ENCODE measurements around the gene ZCCHC9. TPM values are rescaled to one million over a fixed set of nuclear protein-coding genes. Genes with fewer than 3 reads are reported as not detected.

Gene ZCCHC9
- total RNA-seq, 1 donor from 2014 or later = 16.2 TPM

DNA sequence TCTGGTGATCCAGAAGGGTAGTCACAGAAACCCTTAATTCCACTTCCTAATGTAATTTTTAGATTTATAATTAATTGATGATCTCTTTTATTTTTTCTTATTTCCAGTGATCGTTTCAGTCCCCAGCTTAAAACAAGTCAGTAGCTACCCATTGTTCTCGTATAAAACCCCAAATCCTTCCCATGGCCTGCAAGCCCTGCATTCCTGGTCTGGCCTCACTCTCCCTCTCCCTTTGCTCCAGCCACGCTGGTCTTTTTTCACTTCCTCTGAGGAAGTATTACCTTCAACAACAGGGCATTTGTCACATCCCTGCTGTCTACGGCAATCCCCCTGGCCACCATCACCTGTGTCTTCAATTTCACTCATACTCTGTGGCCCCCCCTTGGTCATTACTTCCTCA is 47.8 kb downstream of the ZCCHC9 start:
- Histone ChIP-seq H3K4me1 (ENCODE audit: control insufficient read depth in 3 of 3, insufficient read depth in 3 of 3, low read length in 3 of 3) (no peaks in the 10 kb centered on the region), H3K9ac (ENCODE audit: low read depth in 1 of 3, low read length in 3 of 3) (no peak overlapping the region), H3K27me3 (ENCODE audit: control insufficient read depth in 3 of 3, insufficient read depth in 3 of 3, low read length in 3 of 3) (no peaks in the 10 kb centered on the region), H3K36me3 (ENCODE audit: control insufficient read depth in 3 of 3, insufficient read depth in 3 of 3, low read length in 3 of 3) (no peaks in the 10 kb centered on the region), H3K27ac (ENCODE audit: low read depth, low read length) (no peak overlapping the region), H3K9me3 (ENCODE audit: control insufficient read depth in 3 of 3, low read length in 3 of 3) (no peaks in the 10 kb centered on the region), H3K4me3 (ENCODE audit: low read length in 3 of 3) (no peak overlapping the region)

DNA sequence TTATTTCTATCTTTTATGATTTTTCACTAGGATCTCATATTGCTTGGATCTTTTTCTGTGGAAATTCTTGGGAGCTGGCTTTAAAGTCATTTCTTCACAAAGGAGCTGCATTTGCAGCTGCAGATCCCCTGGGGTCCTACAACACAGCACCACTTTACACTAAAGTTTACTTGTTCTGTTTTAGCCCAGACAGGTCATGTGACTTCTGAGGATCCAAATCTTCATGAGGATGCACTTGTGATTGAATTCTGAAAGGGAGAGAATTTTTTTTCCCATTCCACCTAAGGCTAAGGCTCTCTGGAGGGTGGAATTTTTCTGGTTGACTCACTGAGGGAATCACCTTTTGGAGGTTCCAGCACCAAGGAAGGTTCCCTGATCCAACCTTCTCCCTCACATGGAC is 49.1 kb downstream of the ZCCHC9 start:
- Histone ChIP-seq H3K27me3 (ENCODE audit: control insufficient read depth in 3 of 3, insufficient read depth in 3 of 3, low read length in 3 of 3) (no peaks in the 10 kb centered on the region), H3K4me3 (ENCODE audit: low read length in 3 of 3) (no peak overlapping the region), H3K27ac (ENCODE audit: low read depth, low read length) (no peak overlapping the region)

DNA sequence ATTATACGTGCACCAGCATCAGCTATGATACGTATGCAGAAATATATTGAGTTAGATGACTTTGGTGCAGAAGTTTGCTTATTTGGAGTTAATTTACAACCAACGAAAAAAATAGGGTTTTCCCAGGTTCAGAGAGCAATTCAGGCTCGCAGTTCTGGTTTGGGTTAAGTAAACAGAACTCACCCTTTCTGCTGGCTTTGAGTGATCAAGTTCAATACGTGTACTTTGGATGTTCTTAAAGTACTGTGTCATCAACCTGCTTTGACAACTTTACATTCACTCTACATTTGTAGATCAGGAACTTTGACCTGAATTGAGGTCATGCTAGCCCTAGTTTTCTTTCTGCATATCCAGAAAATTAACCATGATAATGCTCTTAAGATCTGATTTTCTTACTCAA is 51.8 kb downstream of the ZCCHC9 start:
- H3K4me3 ChIP-seq (ENCODE audit: low read length in 3 of 3) = no peak overlapping the region
- H3K27ac ChIP-seq (ENCODE audit: low read depth, low read length) = no peak overlapping the region
- no peaks in the 10 kb centered on the region for H3K27me3 ChIP-seq (ENCODE audit: control insufficient read depth in 3 of 3, insufficient read depth in 3 of 3, low read length in 3 of 3)
- H3K36me3 ChIP-seq (ENCODE audit: control insufficient read depth in 3 of 3, insufficient read depth in 3 of 3, low read length in 3 of 3) = no peaks in the 10 kb centered on the region
- no peak overlapping the region for H3K9ac ChIP-seq (ENCODE audit: low read depth in 1 of 3, low read length in 3 of 3)
- no peaks in the 10 kb centered on the region for H3K9me3 ChIP-seq (ENCODE audit: control insufficient read depth in 3 of 3, low read length in 3 of 3)
- no peaks in the 10 kb centered on the region for H3K4me1 ChIP-seq (ENCODE audit: control insufficient read depth in 3 of 3, insufficient read depth in 3 of 3, low read length in 3 of 3)

More for the DNA sequence above, 49.1 kb downstream of the ZCCHC9 start:
- H3K9me3 ChIP-seq (ENCODE audit: control insufficient read depth in 3 of 3, low read length in 3 of 3) = no peaks in the 10 kb centered on the region
- no peak overlapping the region for H3K9ac ChIP-seq (ENCODE audit: low read depth in 1 of 3, low read length in 3 of 3)
- H3K4me1 ChIP-seq (ENCODE audit: control insufficient read depth in 3 of 3, insufficient read depth in 3 of 3, low read length in 3 of 3) = no peaks in the 10 kb centered on the region
- H3K36me3 ChIP-seq (ENCODE audit: control insufficient read depth in 3 of 3, insufficient read depth in 3 of 3, low read length in 3 of 3) = no peaks in the 10 kb centered on the region

DNA sequence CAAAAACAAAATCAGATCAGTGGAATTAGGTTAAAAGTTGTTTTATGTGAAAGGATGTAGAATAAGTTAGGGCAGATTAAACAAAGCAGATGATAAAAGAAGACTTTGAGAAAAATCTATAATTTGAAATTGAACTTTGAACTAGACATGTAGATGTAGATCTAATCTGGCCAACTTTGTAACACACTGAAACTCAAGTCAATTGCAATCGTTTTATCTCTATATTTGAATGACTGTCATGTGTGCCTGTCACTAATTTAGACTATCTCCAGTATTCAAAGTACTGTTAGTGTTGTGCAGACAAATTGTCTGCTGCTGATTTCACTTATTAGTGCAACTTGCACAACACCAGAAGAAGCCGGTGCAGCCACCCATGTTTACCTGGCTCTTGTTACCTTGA is 52.7 kb downstream of the ZCCHC9 start:
- Histone ChIP-seq H3K4me1 (ENCODE audit: control insufficient read depth in 3 of 3, insufficient read depth in 3 of 3, low read length in 3 of 3) (no peaks in the 10 kb centered on the region), H3K27me3 (ENCODE audit: control insufficient read depth in 3 of 3, insufficient read depth in 3 of 3, low read length in 3 of 3) (no peaks in the 10 kb centered on the region), H3K27ac (ENCODE audit: low read depth, low read length) (no peak overlapping the region)

DNA sequence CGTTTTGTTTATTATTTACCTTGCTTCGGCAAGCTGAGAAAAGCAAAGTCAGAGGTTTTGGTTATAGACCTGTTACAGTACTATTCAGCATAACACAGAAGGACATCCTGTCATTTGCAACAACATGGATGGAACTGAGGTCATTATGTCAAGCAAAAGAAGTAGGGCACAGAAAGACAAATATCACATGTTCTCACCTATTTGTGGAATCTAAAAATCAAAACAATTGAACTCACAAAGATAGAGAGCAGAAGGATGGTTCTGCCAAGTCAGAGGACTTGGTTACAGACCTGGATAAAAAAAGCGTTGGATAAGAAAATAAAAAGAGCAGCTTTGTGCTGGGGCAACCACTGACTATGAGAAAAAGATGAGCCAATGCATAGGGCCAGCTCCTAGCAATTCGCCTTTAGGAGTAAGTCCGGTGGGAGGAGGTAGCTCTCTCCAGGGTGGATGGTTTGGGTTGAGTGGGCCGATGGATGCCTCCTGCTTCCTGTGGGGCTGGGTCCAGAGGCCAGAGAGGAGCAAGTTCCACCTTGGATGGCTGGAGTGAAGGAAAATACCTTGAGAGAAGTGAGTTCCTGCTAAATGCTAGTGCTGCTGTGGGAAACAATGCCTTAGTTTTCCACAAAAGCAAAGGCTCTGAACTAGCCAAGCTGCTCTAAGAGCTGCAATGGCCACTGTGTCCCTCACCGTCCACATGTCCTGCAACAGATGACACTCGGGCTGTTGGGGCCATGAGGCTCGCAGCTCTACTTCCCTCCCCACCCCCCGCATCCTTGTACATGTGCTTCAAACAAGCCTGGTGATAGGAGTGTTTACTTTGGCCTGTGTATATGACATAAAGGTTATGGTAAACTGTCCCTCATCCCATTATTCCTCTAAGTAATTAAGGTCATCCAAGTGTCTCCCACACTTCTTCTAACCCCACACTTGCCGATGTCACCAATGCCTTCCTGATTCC is 54.2 kb downstream of the ZCCHC9 start:
- peaks cover 0 to 2% (median 0%) of the 10 kb centered on the region in 3 donors for H3K27me3 ChIP-seq (ENCODE audit: control insufficient read depth in 3 of 3, insufficient read depth in 3 of 3, low read length in 3 of 3)
- H3K36me3 ChIP-seq (ENCODE audit: control insufficient read depth in 3 of 3, insufficient read depth in 3 of 3, low read length in 3 of 3) = no peaks in the 10 kb centered on the region
- no peaks in the 10 kb centered on the region for H3K4me1 ChIP-seq (ENCODE audit: control insufficient read depth in 3 of 3, insufficient read depth in 3 of 3, low read length in 3 of 3)
- H3K9me3 ChIP-seq (ENCODE audit: control insufficient read depth in 3 of 3, low read length in 3 of 3) = no peaks in the 10 kb centered on the region
- no peak overlapping the region for H3K27ac ChIP-seq (ENCODE audit: low read depth, low read length)
- no peak overlapping the region for H3K4me3 ChIP-seq (ENCODE audit: low read length in 3 of 3)
- H3K9ac ChIP-seq (ENCODE audit: low read depth in 1 of 3, low read length in 3 of 3) = no peak overlapping the region

More for the DNA sequence above, 52.7 kb downstream of the ZCCHC9 start:
- Histone ChIP-seq H3K4me3 (ENCODE audit: low read length in 3 of 3) (no peak overlapping the region), H3K9ac (ENCODE audit: low read depth in 1 of 3, low read length in 3 of 3) (no peak overlapping the region), H3K36me3 (ENCODE audit: control insufficient read depth in 3 of 3, insufficient read depth in 3 of 3, low read length in 3 of 3) (no peaks in the 10 kb centered on the region), H3K9me3 (ENCODE audit: control insufficient read depth in 3 of 3, low read length in 3 of 3) (no peaks in the 10 kb centered on the region)

DNA sequence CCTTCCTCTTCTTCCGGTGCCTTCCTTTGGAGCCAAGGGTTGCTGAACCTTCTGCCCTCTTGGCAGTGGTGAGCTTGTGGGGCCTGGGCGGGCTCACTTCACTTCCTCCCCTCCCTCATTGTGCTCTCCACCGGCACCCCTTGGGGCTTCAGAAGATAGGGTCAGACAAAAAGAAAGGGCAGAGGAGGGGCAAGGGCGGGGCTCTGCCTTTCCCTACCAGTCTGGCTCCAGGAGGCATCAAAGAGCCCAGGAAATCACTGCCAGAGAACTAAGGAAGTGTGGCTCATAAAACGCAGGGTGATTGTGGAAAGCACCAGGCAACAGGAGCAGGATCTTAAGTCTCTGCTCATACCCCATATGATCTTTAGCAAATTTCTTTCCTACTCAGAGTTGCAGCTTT is 57.7 kb downstream of the ZCCHC9 start:
- no peaks in the 10 kb centered on the region for H3K36me3 ChIP-seq (ENCODE audit: control insufficient read depth in 3 of 3, insufficient read depth in 3 of 3, low read length in 3 of 3)
- H3K9ac ChIP-seq (ENCODE audit: low read depth in 1 of 3, low read length in 3 of 3) = no peak overlapping the region
- H3K4me3 ChIP-seq (ENCODE audit: low read length in 3 of 3) = no peak overlapping the region
- H3K9me3 ChIP-seq (ENCODE audit: control insufficient read depth in 3 of 3, low read length in 3 of 3) = no peaks in the 10 kb centered on the region
- peaks cover 0 to 2% (median 0%) of the 10 kb centered on the region in 3 donors for H3K27me3 ChIP-seq (ENCODE audit: control insufficient read depth in 3 of 3, insufficient read depth in 3 of 3, low read length in 3 of 3)
- H3K27ac ChIP-seq (ENCODE audit: low read depth, low read length) = no peak overlapping the region
- no peaks in the 10 kb centered on the region for H3K4me1 ChIP-seq (ENCODE audit: control insufficient read depth in 3 of 3, insufficient read depth in 3 of 3, low read length in 3 of 3)

DNA sequence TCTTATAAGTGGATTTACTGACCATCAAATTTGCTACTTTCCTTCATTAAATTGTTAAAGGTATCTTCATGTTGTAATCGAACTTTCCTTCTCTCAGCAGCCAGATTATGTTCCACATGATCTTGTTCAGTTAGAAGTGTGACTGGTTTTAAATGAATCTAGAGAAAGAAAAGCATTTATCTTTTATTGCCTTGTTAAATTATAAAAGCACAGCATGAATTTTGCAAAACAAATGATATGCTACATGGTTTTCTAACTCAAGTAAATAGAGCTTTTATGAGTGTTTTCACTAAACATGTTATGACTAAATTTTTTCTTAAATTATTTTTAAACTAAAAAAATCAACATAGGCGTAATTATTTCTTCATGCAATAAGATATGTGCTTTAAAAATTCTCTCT is 58.5 kb downstream of the ZCCHC9 start:
- Histone ChIP-seq H3K4me3 (ENCODE audit: low read length in 3 of 3) (no peak overlapping the region), H3K36me3 (ENCODE audit: control insufficient read depth in 3 of 3, insufficient read depth in 3 of 3, low read length in 3 of 3) (no peaks in the 10 kb centered on the region), H3K9me3 (ENCODE audit: control insufficient read depth in 3 of 3, low read length in 3 of 3) (no peaks in the 10 kb centered on the region), H3K9ac (ENCODE audit: low read depth in 1 of 3, low read length in 3 of 3) (no peak overlapping the region), H3K27me3 (ENCODE audit: control insufficient read depth in 3 of 3, insufficient read depth in 3 of 3, low read length in 3 of 3) (peaks cover 0 to 2% (median 0%) of the 10 kb centered on the region in 3 donors), H3K4me1 (ENCODE audit: control insufficient read depth in 3 of 3, insufficient read depth in 3 of 3, low read length in 3 of 3) (no peaks in the 10 kb centered on the region), H3K27ac (ENCODE audit: low read depth, low read length) (no peak overlapping the region)

DNA sequence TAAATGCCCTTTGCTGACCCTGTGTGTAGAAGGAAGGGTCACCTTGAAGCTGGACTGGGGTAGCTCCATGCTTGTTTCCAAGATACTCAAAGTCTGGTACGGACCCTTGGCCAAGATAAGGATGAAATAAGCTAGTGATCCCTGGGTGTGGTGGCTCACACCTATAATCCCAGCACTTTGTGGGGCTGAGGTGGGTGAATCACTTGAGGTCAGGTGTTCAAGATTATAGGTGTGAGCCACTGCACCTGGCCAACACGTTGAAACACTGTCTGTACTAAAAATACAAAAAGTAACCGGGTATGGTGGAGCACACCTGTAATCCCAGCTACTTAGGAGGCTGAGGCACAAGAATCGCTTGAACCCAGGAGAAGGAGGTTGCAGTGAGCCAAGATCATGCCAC is 59.3 kb downstream of the ZCCHC9 start:
- Histone ChIP-seq H3K27ac (ENCODE audit: low read depth, low read length) (no peak overlapping the region), H3K36me3 (ENCODE audit: control insufficient read depth in 3 of 3, insufficient read depth in 3 of 3, low read length in 3 of 3) (no peaks in the 10 kb centered on the region), H3K9ac (ENCODE audit: low read depth in 1 of 3, low read length in 3 of 3) (no peak overlapping the region), H3K4me3 (ENCODE audit: low read length in 3 of 3) (no peak overlapping the region), H3K27me3 (ENCODE audit: control insufficient read depth in 3 of 3, insufficient read depth in 3 of 3, low read length in 3 of 3) (peaks cover 0 to 2% (median 0%) of the 10 kb centered on the region in 3 donors), H3K4me1 (ENCODE audit: control insufficient read depth in 3 of 3, insufficient read depth in 3 of 3, low read length in 3 of 3) (no peaks in the 10 kb centered on the region), H3K9me3 (ENCODE audit: control insufficient read depth in 3 of 3, low read length in 3 of 3) (no peaks in the 10 kb centered on the region)

DNA sequence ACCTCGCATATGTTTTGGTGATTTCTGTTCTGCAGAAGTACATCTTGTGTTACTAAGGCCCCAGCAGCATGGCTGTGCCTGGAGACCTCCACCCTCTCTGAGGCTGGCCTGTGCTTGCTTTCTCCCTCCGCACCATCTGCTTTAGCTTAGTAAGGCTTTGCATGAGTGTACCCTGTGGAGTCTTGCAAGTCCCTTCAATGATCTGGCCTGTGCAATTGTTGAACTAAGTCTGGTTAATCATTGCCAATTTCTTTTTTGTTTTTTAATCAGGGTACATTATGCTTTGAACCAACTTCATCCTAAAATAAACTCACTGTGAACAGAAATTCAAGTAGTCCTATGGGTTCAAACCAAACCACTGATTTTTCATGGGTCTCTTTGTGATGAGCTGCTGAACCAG is 60.2 kb downstream of the ZCCHC9 start:
- no peaks in the 10 kb centered on the region for H3K36me3 ChIP-seq (ENCODE audit: control insufficient read depth in 3 of 3, insufficient read depth in 3 of 3, low read length in 3 of 3)
- no peak overlapping the region for H3K9ac ChIP-seq (ENCODE audit: low read depth in 1 of 3, low read length in 3 of 3)
- no peak overlapping the region for H3K27ac ChIP-seq (ENCODE audit: low read depth, low read length)
- no peaks in the 10 kb centered on the region for H3K4me1 ChIP-seq (ENCODE audit: control insufficient read depth in 3 of 3, insufficient read depth in 3 of 3, low read length in 3 of 3)
- H3K9me3 ChIP-seq (ENCODE audit: control insufficient read depth in 3 of 3, low read length in 3 of 3) = no peaks in the 10 kb centered on the region
- no peak overlapping the region for H3K4me3 ChIP-seq (ENCODE audit: low read length in 3 of 3)
- peaks cover 0 to 2% (median 0%) of the 10 kb centered on the region in 3 donors for H3K27me3 ChIP-seq (ENCODE audit: control insufficient read depth in 3 of 3, insufficient read depth in 3 of 3, low read length in 3 of 3)

Measured in skeletal muscle tissue (tissue), 4 donors.